ENCODE measurements around the gene STN1. TPM values are rescaled to one million over a fixed set of nuclear protein-coding genes. Genes with fewer than 3 reads are reported as not detected.

The STN1 gene
- total RNA-seq, 1 experiment from 2014 or later: 16.1 TPM

- Mint-ChIP-seq H3K27ac (ENCODE audit: unreplicated experiment) (no peak overlapping the region), H3K4me3 (ENCODE audit: unreplicated experiment) (no peak overlapping the region), H3K4me1 (ENCODE audit: low read depth, unreplicated experiment) (no peaks in the 10 kb centered on the region), H3K36me3 (ENCODE audit: insufficient read depth, unreplicated experiment) (no peaks in the 10 kb centered on the region), H3K9me3 (ENCODE audit: unreplicated experiment) (no peaks in the 10 kb centered on the region), H3K27me3 (ENCODE audit: insufficient read depth, unreplicated experiment) (no peaks in the 10 kb centered on the region)
- no peak overlapping the region for H3K4me3 ChIP-seq (ENCODE audit: low read depth, low read length)
- no peaks in the 10 kb centered on the region for H3K36me3 ChIP-seq (ENCODE audit: control insufficient read depth, insufficient read depth, low read length)
- DNase-seq: no peak
- H3K4me1 ChIP-seq: no peaks in the 10 kb centered on the region
- no peaks in the 10 kb centered on the region for H3K9me3 ChIP-seq
- CTCF ChIA-PET: interaction anchor here (0.8 kb wide), 1 partner anchor 164 kb away, joined by 3 read pairs; no protein-coding TSS in a partner anchor
- no TSS peak for BruUV-seq (replicated peaks)
- no peaks in the 10 kb centered on the region for H3K27me3 ChIP-seq (replicated peaks; ENCODE audit: control insufficient read depth, insufficient read depth, low read length)
- intact Hi-C loops (cut with micrococcal nuclease; ENCODE audit: unreplicated experiment): no loop called here
- POLR2A ChIA-PET: no interaction called here
- no peak for TF ChIP-seq CTCF (IDR thresholded peaks at IDR 0.05; ENCODE audit: insufficient read depth in 1 of 2, low read depth in 1 of 2, low read length in 1 of 2, severe bottlenecking in 1 of 2, unreplicated experiment in 1 of 2)
Observed at GRCh38 chr10:103881416-103882284, 36.3 kb downstream of the STN1 start.

GRCh38 chr10:103879831-103880230 lies 38.2 kb downstream of the STN1 start:
- no peak overlapping the region for H3K4me3 Mint-ChIP-seq (ENCODE audit: unreplicated experiment)

GRCh38 chr10:103879409-103879808 lies 38.6 kb downstream of the STN1 start:
- no peaks in the 10 kb centered on the region for H3K36me3 ChIP-seq (ENCODE audit: control insufficient read depth, insufficient read depth, low read length)
- no peak overlapping the region for H3K4me3 Mint-ChIP-seq (ENCODE audit: unreplicated experiment)
- no peaks in the 10 kb centered on the region for H3K9me3 ChIP-seq
- no TSS peak for BruUV-seq (replicated peaks)
- H3K4me1 ChIP-seq: no peaks in the 10 kb centered on the region
- H3K36me3 Mint-ChIP-seq (ENCODE audit: insufficient read depth, unreplicated experiment): no peaks in the 10 kb centered on the region
- no peaks in the 10 kb centered on the region for H3K4me1 Mint-ChIP-seq (ENCODE audit: low read depth, unreplicated experiment)
- H3K27me3 Mint-ChIP-seq (ENCODE audit: insufficient read depth, unreplicated experiment): no peaks in the 10 kb centered on the region
- POLR2A ChIA-PET: interaction anchor here (0.6 kb wide), 1 partner anchor 234 kb away, joined by 3 read pairs; no protein-coding TSS in a partner anchor
- no peak for DNase-seq
- no peak overlapping the region for H3K4me3 ChIP-seq (ENCODE audit: low read depth, low read length)
- CTCF ChIA-PET: interaction anchor here (1.0 to 1.8 kb wide), 2 partner anchors 9 to 167 kb away, joined by 3 to 4 read pairs; no protein-coding TSS in a partner anchor
- no peak overlapping the region for H3K27ac Mint-ChIP-seq (ENCODE audit: unreplicated experiment)
- H3K9me3 Mint-ChIP-seq (ENCODE audit: unreplicated experiment): no peaks in the 10 kb centered on the region
- H3K27me3 ChIP-seq (replicated peaks; ENCODE audit: control insufficient read depth, insufficient read depth, low read length): no peaks in the 10 kb centered on the region
- intact Hi-C loops (cut with micrococcal nuclease; ENCODE audit: unreplicated experiment): no loop called here
- no peak for TF ChIP-seq CTCF (IDR thresholded peaks at IDR 0.05; ENCODE audit: insufficient read depth in 1 of 2, low read depth in 1 of 2, low read length in 1 of 2, severe bottlenecking in 1 of 2, unreplicated experiment in 1 of 2)

More at GRCh38 chr10:103879831-103880230, 38.2 kb downstream of the STN1 start:
- Histone ChIP-seq H3K4me1 (no peaks in the 10 kb centered on the region), H3K9me3 (no peaks in the 10 kb centered on the region), H3K36me3 (ENCODE audit: control insufficient read depth, insufficient read depth, low read length) (no peaks in the 10 kb centered on the region), H3K27me3 (replicated peaks; ENCODE audit: control insufficient read depth, insufficient read depth, low read length) (no peaks in the 10 kb centered on the region), H3K4me3 (ENCODE audit: low read depth, low read length) (no peak overlapping the region)
- BruUV-seq (replicated peaks): no TSS peak
- intact Hi-C loops (cut with micrococcal nuclease; ENCODE audit: unreplicated experiment): no loop called here
- no peaks in the 10 kb centered on the region for H3K9me3 Mint-ChIP-seq (ENCODE audit: unreplicated experiment)
- POLR2A ChIA-PET: no interaction called here
- DNase-seq: no peak
- CTCF ChIA-PET: interaction anchor here (1.0 to 1.8 kb wide), 2 partner anchors 8 to 167 kb away, joined by 3 to 4 read pairs; no protein-coding TSS in a partner anchor
- H3K27me3 Mint-ChIP-seq (ENCODE audit: insufficient read depth, unreplicated experiment): no peaks in the 10 kb centered on the region
- H3K27ac Mint-ChIP-seq (ENCODE audit: unreplicated experiment): no peak overlapping the region
- H3K4me1 Mint-ChIP-seq (ENCODE audit: low read depth, unreplicated experiment): no peaks in the 10 kb centered on the region
- H3K36me3 Mint-ChIP-seq (ENCODE audit: insufficient read depth, unreplicated experiment): no peaks in the 10 kb centered on the region
- no peak for TF ChIP-seq CTCF (IDR thresholded peaks at IDR 0.05; ENCODE audit: insufficient read depth in 1 of 2, low read depth in 1 of 2, low read length in 1 of 2, severe bottlenecking in 1 of 2, unreplicated experiment in 1 of 2)
